Ectodermal cell (in vitro differentiated cells): Measurements from ENCODE around the gene ZNRF4.
"Not testable (repeated sequence)": the region's sequence is repeated elsewhere in the genome, so short reads cannot be mapped to it uniquely, and the experiment has no call there.

ENCODE experiments used
- H3K27ac ChIP-seq: 2 replicates; pipeline ENCODE4 v1.7.0; 2013; ENCODE audit warnings: mild to moderate bottlenecking, low read depth, low read length; ENCODE audit not compliant: insufficient read depth, poor library complexity, severe bottlenecking
- H3K27me3 ChIP-seq: 2 replicates; pipeline ENCODE4 v1.7.0; 2013; ENCODE audit warnings: mild to moderate bottlenecking, low read length; ENCODE audit not compliant: insufficient read depth, control insufficient read depth, poor library complexity, severe bottlenecking
- H3K36me3 ChIP-seq: one replicate; pipeline ENCODE4 v1.7.0; 2013; ENCODE audit warnings: low read length; ENCODE audit not compliant: control insufficient read depth, insufficient read depth
- H3K4me1 ChIP-seq: one replicate; pipeline ENCODE4 v1.7.0; 2013; ENCODE audit warnings: low read length; ENCODE audit not compliant: control insufficient read depth, insufficient read depth
- H3K4me3 ChIP-seq: 2 replicates; pipeline ENCODE4 v1.7.0; 2013; ENCODE audit warnings: low read depth, low read length, control low read depth; ENCODE audit not compliant: insufficient read depth
- H3K9me3 ChIP-seq: 2 replicates; pipeline ENCODE4 v1.7.0; 2013; ENCODE audit warnings: mild to moderate bottlenecking, low read length, moderate library complexity; ENCODE audit not compliant: control insufficient read depth
- WGBS, 2 experiments: methylation state at CpG; one replicate each; pipeline ENCODE4 v1.1.7; 2013; ENCODE audit warnings: missing lambda C conversion rate in 2 of 2; 5-methylcytosine and 5-hydroxymethylcytosine counted together

The ZNRF4 gene

GRCh38 chr19:5485286-5485636, 30.0 kb downstream of the ZNRF4 start:
- Histone ChIP-seq H3K36me3 (no peaks in the 10 kb centered on the region), H3K9me3 (no peaks in the 10 kb centered on the region), H3K4me1 (peaks cover 18% of the 10 kb centered on the region), H3K27ac (no peak overlapping the region), H3K4me3 (no peak overlapping the region), H3K27me3 (no peaks in the 10 kb centered on the region)
- WGBS, 2 experiments: 88 to 90% methylated on average over 3 of the region's 3 CpGs

GRCh38 chr19:5485658-5486057, 30.4 kb downstream of the ZNRF4 start:
- H3K4me3 ChIP-seq, H3K36me3 ChIP-seq, H3K9me3 ChIP-seq, H3K27ac ChIP-seq, H3K27me3 ChIP-seq: not testable (repeated sequence)
- 91 to 96% methylated on average over 4 of the region's 4 CpGs for WGBS, 2 experiments
- H3K4me1 ChIP-seq: peaks cover 18% of the 10 kb centered on the region

GRCh38 chr19:5487222-5487621, 32.0 kb downstream of the ZNRF4 start:
- Histone ChIP-seq H3K36me3 (no peaks in the 10 kb centered on the region), H3K4me1 (peaks cover 28% of the 10 kb centered on the region), H3K9me3 (no peaks in the 10 kb centered on the region), H3K27ac (no peak overlapping the region), H3K27me3 (no peaks in the 10 kb centered on the region), H3K4me3 (no peak overlapping the region)
- 85 to 87% methylated on average over 7 of the region's 7 CpGs for WGBS, 2 experiments

DNA sequence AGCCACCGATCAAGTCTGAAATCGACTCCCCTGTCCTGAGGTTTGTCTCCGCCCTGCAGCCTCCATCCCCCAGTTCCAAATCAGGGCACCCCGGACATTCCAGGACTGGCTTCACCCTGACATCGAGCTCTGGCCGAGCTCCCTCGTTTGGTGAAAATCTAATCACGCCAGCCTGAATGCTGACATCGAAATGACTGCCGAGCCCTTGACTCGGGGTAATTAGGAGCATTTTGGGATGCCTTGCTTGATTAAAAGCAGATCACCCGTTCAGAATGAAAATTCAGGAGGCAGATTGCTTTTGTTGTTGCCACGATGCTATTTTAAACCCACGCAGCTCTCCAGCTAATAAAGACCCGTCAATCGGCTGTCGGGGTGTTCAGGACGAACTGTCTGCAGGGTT, 34.3 kb downstream of the ZNRF4 start:
- WGBS, 2 experiments: 72 to 73% methylated on average over 18 of the region's 18 CpGs
- H3K4me1 ChIP-seq: peaks cover 25% of the 10 kb centered on the region
- H3K27ac ChIP-seq: no peak overlapping the region
- no peaks in the 10 kb centered on the region for H3K36me3 ChIP-seq
- H3K4me3 ChIP-seq: no peak overlapping the region
- peaks cover 5% of the 10 kb centered on the region for H3K27me3 ChIP-seq
- H3K9me3 ChIP-seq: no peaks in the 10 kb centered on the region

- H3K36me3 ChIP-seq: no peaks in the 10 kb centered on the region
These were observed 36.3 kb downstream of the ZNRF4 start for GRCh38 chr19:5491565-5491964.

DNA sequence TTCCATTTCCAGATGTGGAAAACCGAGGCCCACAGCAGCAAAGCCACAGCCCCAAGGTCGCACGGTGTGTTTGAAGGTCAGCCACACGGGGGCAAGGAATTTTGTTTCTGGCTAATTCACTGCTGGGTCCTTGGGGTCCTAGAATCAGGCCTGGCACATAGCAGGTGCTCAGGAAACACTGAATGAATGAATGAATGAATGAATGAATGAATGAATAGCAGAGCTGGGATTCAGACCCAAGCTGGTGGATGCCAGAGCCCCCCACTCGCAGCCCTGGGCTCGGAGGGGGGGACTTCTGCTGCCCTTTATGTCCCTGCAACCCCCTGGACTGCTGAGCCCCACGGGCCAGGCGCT, 37.0 kb downstream of the ZNRF4 start:
- peaks cover 5% of the 10 kb centered on the region for H3K27me3 ChIP-seq
- peak overlapping the region; percentile 88 for H3K27ac ChIP-seq
- peaks cover 28% of the 10 kb centered on the region for H3K4me1 ChIP-seq
- H3K9me3 ChIP-seq: no peaks in the 10 kb centered on the region
- WGBS, 2 experiments: 48% methylated on average over 8 of the region's 8 CpGs
- H3K4me3 ChIP-seq: no peak overlapping the region
- H3K36me3 ChIP-seq: no peaks in the 10 kb centered on the region

More at GRCh38 chr19:5491565-5491964, 36.3 kb downstream of the ZNRF4 start:
- Histone ChIP-seq H3K4me1 (peaks cover 28% of the 10 kb centered on the region), H3K27ac (no peak overlapping the region), H3K9me3 (no peaks in the 10 kb centered on the region), H3K27me3 (peaks cover 5% of the 10 kb centered on the region), H3K4me3 (no peak overlapping the region)
- 91 to 95% methylated on average over 12 of the region's 12 CpGs for WGBS, 2 experiments

DNA sequence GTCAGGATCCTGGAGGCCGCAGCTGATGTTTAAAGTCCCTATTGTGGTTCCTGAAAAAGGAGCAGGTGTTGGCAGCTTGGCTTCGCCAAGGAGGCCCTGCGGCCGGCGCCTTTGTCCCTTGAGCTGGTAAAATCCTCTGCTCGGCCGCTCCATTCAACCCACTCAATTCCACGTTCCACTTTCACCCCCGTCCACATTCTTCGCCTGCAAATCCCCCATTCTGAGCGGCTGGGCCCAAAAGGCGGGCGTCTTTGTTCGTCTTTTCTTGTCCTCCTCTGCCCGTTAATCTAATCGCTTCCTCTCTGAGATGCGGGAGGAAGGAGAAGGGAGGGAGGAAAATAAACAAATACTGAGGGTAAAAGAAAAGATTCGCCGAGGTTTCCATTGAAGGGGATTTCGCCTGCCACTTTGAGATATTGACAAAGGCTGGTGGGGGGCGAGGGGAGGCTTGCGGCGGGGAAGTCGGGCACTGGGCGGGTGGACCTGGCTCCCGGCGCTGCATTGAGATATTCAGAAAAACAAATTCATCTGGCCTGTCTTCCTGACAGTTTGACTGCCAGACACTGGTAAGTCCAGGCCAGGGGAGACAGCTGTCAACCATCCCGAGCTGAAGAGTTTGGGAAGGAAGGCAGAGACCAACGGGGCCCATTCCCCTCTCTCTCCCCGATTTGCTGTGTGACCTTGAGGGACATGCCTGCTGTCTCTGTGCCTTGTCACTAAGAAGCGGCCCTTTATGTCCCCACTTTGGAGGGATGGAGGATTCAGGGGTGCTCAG, 37.6 kb downstream of the ZNRF4 start:
- H3K27me3 ChIP-seq: peaks cover 9% of the 10 kb centered on the region
- no peaks in the 10 kb centered on the region for H3K9me3 ChIP-seq
- no peaks in the 10 kb centered on the region for H3K36me3 ChIP-seq
- no peak overlapping the region for H3K4me3 ChIP-seq
- peak overlapping the region; percentile 88 for H3K27ac ChIP-seq
- peaks cover 31% of the 10 kb centered on the region for H3K4me1 ChIP-seq
- WGBS, 2 experiments: 5 to 6% methylated on average over 31 of the region's 31 CpGs

DNA sequence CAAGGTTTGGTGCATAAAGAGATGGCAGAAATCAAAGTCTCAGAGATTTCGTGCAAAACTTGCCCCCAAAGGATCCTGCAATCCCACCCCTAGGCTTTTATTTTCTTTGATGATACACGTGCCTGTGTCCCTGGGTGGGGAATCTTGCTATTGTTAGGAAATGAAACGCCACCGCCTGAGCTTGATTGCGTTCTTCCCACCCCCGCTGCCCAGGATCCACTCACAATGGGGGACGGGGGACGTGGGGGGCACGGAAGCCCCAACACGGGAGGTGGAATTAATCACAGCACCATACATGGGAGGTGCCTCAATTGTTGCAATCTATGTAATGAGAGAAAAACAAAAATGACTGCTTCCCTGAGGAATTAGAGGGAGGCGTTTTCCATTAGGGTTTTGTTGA, 39.6 kb downstream of the ZNRF4 start:
- H3K9me3 ChIP-seq: no peaks in the 10 kb centered on the region
- 13 to 14% methylated on average over 11 of the region's 11 CpGs for WGBS, 2 experiments
- H3K27me3 ChIP-seq: peaks cover 11% of the 10 kb centered on the region
- H3K36me3 ChIP-seq: no peaks in the 10 kb centered on the region
- no peak overlapping the region for H3K4me3 ChIP-seq
- H3K4me1 ChIP-seq: peaks cover 35% of the 10 kb centered on the region
- no peak overlapping the region for H3K27ac ChIP-seq

DNA sequence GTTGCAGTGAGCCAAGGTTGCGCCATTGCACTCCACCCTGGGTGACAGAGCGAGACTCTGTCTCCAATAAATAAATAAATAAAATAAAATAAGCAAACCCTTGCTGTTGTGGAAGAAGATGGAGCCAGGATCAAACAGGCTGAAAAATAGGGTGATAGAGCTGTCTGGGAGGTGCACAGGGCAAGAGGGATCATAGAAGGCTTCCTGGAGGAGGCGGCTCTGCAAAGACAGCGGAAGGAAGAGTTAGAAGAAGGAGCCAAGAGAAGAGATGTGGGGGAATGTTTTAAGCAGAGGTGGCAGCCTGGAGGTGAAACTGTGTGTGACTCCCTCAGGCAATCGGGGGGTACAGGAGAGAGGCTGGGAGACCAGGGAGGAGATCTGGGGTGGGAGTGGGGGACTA, 40.6 kb downstream of the ZNRF4 start:
- Histone ChIP-seq H3K27ac (no peak overlapping the region), H3K4me3 (no peak overlapping the region), H3K27me3 (peaks cover 11% of the 10 kb centered on the region), H3K4me1 (peaks cover 31% of the 10 kb centered on the region), H3K9me3 (no peaks in the 10 kb centered on the region), H3K36me3 (no peaks in the 10 kb centered on the region)
- 89 to 97% methylated on average over 4 to 5 of the region's 5 CpGs for WGBS, 2 experiments

DNA sequence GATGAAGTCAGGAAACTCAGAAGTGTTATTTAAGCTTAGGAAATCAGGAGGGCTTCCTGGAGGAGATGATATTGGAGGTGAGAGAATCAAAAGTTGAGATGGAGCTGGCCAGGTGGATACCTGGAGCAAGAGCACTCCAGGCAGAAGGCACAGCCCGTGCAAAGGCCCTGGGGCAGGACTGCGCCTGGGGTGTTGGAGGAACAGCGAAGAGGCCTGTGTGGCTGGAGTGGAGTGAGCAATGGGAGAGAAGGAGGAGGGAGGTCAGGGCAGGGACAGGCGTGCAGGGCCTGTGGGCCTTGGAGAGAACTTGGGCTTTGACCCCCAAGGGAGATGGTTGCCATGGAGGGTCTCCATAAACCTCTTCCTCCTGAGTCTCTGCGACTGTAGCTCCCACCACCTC, 42.1 kb downstream of the ZNRF4 start:
- Histone ChIP-seq H3K27ac (no peak overlapping the region), H3K9me3 (peaks cover 3% of the 10 kb centered on the region), H3K4me1 (peaks cover 21% of the 10 kb centered on the region), H3K27me3 (peaks cover 11% of the 10 kb centered on the region), H3K4me3 (no peak overlapping the region), H3K36me3 (no peaks in the 10 kb centered on the region)
- 78 to 84% methylated on average over 5 of the region's 5 CpGs for WGBS, 2 experiments
